B cell (primary cell): Measurements from ENCODE around the gene FANCC.

Source experiments
- EZH2 ChIP-seq: IDR thresholded peaks from 2 replicates; pipeline ENCODE4 v1.6.1; 2012; ENCODE audit warnings: borderline replicate concordance, low read depth, mild to moderate bottlenecking, moderate library complexity, low read length; ENCODE audit not compliant: insufficient read depth, poor library complexity, severe bottlenecking
- TF ChIP-seq, protein P1 (sequence below): fragments of 200-600 bp; IDR thresholded peaks from one replicate; pipeline ENCODE4 v1.8.0; 2022; ENCODE audit warnings: antibody characterized with exemption, mild to moderate bottlenecking

DNA sequence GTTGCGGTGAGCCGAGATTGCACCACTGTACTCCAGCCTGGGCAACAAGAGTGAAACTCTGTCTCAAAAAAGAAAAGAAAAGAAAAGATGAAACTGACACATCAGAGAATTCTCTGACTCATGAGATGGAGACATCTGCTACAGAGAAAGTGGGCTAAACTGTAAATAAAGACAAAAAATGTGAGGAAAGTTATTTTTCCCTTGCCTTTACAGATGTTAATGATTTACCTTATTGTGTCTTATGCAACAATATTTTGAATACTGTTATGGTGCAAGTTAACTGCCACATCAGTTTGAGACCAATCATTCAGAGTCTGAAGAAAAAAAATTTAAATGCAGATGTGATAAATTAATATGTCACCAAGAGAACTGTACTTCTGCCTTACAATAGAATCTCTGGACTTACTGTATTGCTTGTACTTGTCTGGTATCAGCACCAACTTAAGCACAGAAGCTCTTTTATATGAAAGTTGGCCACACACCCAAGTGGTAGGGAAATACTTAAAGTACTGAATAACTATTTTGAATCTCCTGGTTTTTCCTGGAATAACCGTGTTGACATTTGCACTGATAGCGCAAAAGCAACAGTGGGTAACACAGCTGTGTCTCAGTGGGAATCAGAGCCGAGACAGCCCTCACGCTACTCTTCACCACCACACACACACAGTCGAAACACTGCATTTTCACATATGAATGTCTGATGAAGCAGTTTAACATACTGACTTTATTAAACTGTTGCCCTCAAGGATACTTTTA, 169.9 kb downstream of the FANCC start:
- TF ChIP-seq, protein P1, sequence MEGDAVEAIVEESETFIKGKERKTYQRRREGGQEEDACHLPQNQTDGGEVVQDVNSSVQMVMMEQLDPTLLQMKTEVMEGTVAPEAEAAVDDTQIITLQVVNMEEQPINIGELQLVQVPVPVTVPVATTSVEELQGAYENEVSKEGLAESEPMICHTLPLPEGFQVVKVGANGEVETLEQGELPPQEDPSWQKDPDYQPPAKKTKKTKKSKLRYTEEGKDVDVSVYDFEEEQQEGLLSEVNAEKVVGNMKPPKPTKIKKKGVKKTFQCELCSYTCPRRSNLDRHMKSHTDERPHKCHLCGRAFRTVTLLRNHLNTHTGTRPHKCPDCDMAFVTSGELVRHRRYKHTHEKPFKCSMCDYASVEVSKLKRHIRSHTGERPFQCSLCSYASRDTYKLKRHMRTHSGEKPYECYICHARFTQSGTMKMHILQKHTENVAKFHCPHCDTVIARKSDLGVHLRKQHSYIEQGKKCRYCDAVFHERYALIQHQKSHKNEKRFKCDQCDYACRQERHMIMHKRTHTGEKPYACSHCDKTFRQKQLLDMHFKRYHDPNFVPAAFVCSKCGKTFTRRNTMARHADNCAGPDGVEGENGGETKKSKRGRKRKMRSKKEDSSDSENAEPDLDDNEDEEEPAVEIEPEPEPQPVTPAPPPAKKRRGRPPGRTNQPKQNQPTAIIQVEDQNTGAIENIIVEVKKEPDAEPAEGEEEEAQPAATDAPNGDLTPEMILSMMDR, result no peak
- no peak for TF ChIP-seq EZH2
